ENCODE measurements around the gene MSL1.

Gene MSL1

DNA sequence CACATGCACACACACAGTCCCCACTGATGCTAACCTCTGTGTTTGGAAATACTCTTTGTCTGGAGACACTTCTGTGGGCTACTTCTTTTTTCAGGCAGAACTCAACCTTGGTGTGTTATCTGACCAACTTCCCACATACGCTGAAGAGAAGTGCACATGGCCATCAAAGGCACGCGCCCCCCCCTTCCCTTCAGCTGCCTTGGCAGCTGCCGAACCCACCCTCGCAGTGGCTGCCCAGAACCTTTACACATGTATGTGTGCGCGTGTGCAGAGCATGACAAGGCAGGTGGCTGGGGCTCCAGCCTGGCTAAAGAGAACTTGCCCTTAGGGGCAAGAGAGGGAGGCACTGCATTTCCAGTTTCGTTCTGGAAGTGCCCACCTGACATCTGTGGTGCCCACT lies 59.4 kb downstream of the MSL1 start:
- no peak overlapping the region for H3K4me3 Mint-ChIP-seq
- H3K9me3 Mint-ChIP-seq, result no peaks in the 10 kb centered on the region
- H3K36me3 Mint-ChIP-seq, result peaks cover 2% of the 10 kb centered on the region
- H3K27me3 Mint-ChIP-seq, result no peaks in the 10 kb centered on the region
- H3K4me1 Mint-ChIP-seq, result peaks cover 13% of the 10 kb centered on the region
- H3K27ac Mint-ChIP-seq, result no peak overlapping the region

DNA sequence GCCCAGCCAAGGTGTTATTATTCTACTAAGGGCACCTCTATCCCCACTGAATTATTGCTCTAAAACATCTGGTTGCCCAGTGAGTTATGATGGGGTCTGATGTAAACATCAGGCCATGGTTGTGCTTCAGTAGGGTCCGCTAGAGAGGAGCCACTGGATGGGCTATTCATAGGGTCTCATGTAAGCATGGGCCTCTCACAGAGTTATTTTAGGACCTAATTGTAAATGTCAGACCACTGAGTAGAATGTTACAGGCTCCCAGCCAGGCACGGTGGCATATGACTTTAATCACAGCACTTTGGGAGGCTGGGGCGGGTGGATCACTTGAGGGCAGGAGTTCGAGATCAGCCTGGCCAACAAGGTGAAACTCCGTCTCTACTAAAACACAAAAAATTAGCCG lies 60.8 kb downstream of the MSL1 start:
- no peak overlapping the region for H3K4me3 Mint-ChIP-seq
- H3K36me3 Mint-ChIP-seq, result no peaks in the 10 kb centered on the region
- H3K4me1 Mint-ChIP-seq, result peaks cover 4% of the 10 kb centered on the region
- no peak overlapping the region for H3K27ac Mint-ChIP-seq
- H3K9me3 Mint-ChIP-seq, result no peaks in the 10 kb centered on the region
- H3K27me3 Mint-ChIP-seq, result no peaks in the 10 kb centered on the region

All from activated naive CD4-positive, alpha-beta T cell treated with anti-CD3 and anti-CD28 coated beads, Interleukin-2, amount 50 U/mL, for 24 hours (primary cell).